Measurements from ENCODE around the gene PMEL.

DNA sequence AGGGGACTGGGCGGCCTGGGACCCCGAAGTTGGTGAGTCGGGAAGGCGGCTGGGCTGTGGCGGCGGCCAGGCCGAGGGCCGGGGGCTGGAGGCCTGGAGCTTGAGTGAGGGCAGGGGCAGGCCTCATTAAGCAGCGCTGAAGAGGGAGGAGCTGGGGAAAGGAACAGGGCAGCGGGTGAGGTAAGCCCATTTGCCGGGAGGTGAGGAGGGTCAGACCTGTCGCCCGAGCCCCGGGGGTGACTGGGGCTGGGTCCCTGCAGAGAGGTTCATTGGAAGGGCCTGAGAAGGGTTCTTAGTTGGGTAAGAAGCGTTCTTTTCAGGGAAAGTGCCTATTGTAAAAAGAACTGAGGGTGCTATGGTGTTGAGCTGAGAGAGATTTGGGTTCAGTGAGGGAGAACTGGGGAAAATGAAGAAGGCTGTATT is 8.5 kb upstream of the PMEL start:
- TF ChIP-seq, protein P1, sequence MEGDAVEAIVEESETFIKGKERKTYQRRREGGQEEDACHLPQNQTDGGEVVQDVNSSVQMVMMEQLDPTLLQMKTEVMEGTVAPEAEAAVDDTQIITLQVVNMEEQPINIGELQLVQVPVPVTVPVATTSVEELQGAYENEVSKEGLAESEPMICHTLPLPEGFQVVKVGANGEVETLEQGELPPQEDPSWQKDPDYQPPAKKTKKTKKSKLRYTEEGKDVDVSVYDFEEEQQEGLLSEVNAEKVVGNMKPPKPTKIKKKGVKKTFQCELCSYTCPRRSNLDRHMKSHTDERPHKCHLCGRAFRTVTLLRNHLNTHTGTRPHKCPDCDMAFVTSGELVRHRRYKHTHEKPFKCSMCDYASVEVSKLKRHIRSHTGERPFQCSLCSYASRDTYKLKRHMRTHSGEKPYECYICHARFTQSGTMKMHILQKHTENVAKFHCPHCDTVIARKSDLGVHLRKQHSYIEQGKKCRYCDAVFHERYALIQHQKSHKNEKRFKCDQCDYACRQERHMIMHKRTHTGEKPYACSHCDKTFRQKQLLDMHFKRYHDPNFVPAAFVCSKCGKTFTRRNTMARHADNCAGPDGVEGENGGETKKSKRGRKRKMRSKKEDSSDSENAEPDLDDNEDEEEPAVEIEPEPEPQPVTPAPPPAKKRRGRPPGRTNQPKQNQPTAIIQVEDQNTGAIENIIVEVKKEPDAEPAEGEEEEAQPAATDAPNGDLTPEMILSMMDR (conservative IDR thresholded peaks at IDR 0.05; ENCODE audit: low read depth, low read length), result no peak
- TF ChIP-seq EZH2 (IDR thresholded peaks at IDR 0.05; ENCODE audit: low read length, unreplicated experiment) (no peak), EZH2phosphoT487 (IDR thresholded peaks at IDR 0.05; ENCODE audit: borderline replicate concordance, low read length) (no peak)

Measured in PC-3 (cell line).